ENCODE measurements around the gene SCO2. TPM values are rescaled to one million over a fixed set of nuclear protein-coding genes. Genes with fewer than 3 reads are reported as not detected.
A peak's percentile ranks its signal among the peaks of the same experiment; 100 is the strongest.

Gene SCO2
- total and polyA plus RNA-seq, 11 donors: 0.67 to 2.6 (median 1.1) TPM; not detected in 6

DNA sequence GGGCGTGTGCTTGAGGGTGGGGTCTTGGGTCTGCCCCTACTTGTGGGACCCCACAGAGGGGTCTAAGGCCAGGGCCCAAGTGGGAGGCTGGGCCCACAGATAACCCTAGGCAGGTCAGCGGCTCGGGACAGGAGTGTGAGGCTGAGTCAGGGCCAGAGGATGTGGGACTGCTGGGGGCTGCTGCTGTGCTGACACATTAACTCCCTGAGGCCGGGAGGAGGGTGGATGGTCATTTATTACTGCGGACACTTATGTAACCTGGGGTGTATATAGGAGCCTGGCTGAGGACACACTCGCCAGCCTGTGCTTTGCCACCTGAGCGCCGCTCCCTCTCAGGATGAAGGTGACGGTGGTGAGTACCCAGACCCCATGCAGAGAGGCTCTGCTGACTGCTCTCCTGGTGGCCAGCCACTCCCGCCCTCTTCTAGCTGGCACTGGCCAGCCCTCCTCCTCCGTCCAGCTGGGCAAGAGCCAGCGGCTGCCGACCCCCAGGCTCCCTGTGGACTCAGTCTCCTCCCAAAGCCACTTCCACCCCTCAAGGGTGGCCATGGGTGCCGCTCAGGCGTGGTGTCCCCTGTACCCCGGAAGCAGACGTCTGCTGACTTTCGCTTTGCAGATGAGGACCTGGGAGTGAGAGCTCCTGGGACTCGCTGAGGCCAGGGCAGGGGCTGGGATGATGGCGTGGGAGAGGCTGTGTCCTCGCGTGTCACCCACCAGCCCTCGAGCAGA, 38.7 kb downstream of the SCO2 start, which contains the start of gene MIOX:
TSS of gene MIOX (plus strand) at position 299 of the 729 bp plus-strand sequence. CDS start at position 338, 39 bp downstream.
- H3K4me1 ChIP-seq: peaks cover 0 to 14% (median 0%) of the 10 kb centered on the region in 12 donors
- DNase-seq (peak in 1 of 5 donors; percentile 51), ATAC-seq (no peak)
- 65 to 71% (median 68%) methylated on average over 16 to 23 of the region's 23 CpGs for WGBS, 4 donors
- H3K36me3 ChIP-seq: no peaks in the 10 kb centered on the region
- no peaks in the 10 kb centered on the region for H3K9me3 ChIP-seq
- peaks cover 14 to 46% (median 18%) of the 10 kb centered on the region in 9 donors for H3K27me3 ChIP-seq
- H3K4me3 ChIP-seq: no peak within 1 kb of the TSS
- intact Hi-C loops (cut with DNase I): no loop called here
- no peak within 1 kb of the TSS for H3K27ac ChIP-seq
- no peak for TF ChIP-seq POLR2A (IDR thresholded peaks at IDR 0.05)
- TF ChIP-seq, protein P1, sequence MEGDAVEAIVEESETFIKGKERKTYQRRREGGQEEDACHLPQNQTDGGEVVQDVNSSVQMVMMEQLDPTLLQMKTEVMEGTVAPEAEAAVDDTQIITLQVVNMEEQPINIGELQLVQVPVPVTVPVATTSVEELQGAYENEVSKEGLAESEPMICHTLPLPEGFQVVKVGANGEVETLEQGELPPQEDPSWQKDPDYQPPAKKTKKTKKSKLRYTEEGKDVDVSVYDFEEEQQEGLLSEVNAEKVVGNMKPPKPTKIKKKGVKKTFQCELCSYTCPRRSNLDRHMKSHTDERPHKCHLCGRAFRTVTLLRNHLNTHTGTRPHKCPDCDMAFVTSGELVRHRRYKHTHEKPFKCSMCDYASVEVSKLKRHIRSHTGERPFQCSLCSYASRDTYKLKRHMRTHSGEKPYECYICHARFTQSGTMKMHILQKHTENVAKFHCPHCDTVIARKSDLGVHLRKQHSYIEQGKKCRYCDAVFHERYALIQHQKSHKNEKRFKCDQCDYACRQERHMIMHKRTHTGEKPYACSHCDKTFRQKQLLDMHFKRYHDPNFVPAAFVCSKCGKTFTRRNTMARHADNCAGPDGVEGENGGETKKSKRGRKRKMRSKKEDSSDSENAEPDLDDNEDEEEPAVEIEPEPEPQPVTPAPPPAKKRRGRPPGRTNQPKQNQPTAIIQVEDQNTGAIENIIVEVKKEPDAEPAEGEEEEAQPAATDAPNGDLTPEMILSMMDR (IDR thresholded peaks at IDR 0.05): no peak

DNA sequence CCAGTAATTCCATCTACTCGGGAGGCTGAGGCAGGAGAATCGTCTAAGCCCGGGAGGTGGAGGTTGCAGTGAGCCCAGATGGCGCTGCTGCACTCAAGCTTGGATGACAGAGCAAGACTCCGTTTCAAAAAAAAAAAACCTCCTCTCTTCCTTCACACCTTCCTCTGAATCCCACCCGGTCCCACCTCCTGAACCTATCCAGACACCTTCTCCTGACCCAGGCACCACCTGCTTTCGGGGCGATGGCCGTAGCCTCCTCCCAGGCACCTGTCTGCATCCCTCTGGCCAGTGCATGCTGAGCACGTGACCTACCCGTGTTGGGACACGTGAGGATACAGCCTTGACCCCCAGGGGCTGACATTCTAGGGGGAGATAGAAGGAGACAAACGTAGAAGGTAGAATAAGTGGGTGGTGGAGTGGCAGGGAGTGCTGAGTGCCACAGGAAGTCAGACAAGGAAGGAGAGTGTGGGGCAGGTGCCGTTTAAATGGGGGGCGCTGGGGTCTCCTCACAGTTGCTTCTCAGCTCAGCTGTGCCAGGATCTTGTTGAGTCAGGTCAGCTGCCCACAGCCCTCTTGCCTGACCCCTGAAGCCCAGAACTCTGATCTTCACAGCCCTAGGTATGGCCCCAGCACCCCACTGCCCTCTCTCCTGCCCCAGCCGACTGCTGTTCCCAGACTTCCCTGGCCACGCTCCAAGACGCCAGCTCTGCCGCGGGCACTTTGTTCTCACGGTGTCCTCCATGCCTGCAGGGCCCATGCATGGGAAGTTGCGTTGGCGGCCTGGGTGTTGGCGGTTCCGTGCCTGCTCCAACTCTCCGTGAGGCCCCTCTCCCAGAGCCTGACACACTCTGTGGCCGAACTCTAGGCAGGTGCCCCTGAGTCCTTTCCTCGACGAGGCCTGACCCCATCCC, 39.9 kb downstream of the SCO2 start:
- H3K36me3 ChIP-seq: no peaks in the 10 kb centered on the region
- no peaks in the 10 kb centered on the region for H3K9me3 ChIP-seq
- intact Hi-C loops (cut with DNase I): no loop called here
- TF ChIP-seq, protein P1 (IDR thresholded peaks at IDR 0.05): no peak
- TF ChIP-seq POLR2A (IDR thresholded peaks at IDR 0.05): no peak
- peaks cover 0 to 17% (median 4%) of the 10 kb centered on the region in 12 donors for H3K4me1 ChIP-seq
- H3K27ac ChIP-seq: no peak overlapping the region
- ATAC-seq (peak in 2 of 4 donors; percentile 31 to 46), DNase-seq (peak in 4 of 5 donors; percentile 13 to 65 (median 49))
- no peak overlapping the region for H3K4me3 ChIP-seq
- peaks cover 24 to 59% (median 31%) of the 10 kb centered on the region in 9 donors for H3K27me3 ChIP-seq
- 57 to 65% (median 61%) methylated on average over 27 to 29 of the region's 29 CpGs for WGBS, 4 donors

DNA sequence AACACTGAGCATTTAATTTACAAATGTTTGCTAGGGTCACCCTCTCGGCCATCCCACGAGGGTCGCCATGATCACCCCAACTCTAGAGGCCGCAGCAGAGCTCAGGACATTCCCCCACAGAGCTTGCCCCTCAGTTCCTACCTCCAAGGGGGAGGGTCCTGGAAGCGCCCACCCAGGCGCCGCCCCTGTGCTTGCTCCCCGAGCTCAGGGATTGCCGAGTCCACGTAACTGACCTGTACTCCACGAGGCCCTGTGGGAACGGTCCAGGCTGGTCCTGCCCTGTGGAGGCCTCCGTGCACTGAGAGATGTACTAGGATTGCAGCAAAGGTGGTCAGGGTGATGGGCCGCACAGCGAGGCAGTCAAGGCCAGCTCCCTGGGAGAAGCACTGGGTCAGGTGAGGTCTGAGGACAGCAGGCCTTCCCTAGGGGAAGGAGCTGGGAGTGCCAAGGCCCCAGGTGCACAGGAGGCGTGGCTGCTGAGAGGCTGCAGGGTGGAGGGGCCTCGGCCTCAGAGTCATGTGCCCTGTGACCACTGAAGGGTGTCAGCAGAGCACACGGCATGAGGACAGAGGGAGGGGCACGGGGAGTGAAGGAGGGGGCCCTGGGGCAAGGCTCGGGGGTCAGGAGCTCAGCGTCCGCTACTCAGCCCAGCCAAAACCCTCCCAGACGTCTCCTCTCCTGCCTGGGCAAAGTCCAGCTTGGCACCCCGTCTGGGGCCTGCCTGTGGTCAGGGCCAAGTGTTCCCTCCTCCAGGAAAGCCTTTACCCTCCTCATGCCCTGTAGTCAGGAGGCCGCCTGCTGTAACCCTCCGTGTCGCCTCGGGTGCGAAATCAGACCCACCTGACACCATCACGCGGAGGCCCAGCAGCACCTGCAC, 41.2 kb downstream of the SCO2 start:
- Histone ChIP-seq H3K9me3 (no peaks in the 10 kb centered on the region), H3K27me3 (peaks cover 25 to 62% (median 34%) of the 10 kb centered on the region in 9 donors), H3K4me3 (no peak overlapping the region), H3K36me3 (no peaks in the 10 kb centered on the region), H3K27ac (no peak overlapping the region), H3K4me1 (peaks cover 0 to 17% (median 4%) of the 10 kb centered on the region in 12 donors)
- no peak for ATAC-seq
- WGBS, 4 donors: 84 to 92% (median 89%) methylated on average over 22 to 31 of the region's 31 CpGs
- intact Hi-C loops (cut with DNase I): no loop called here
- TF ChIP-seq, protein P1 (IDR thresholded peaks at IDR 0.05): no peak
- no peak for TF ChIP-seq POLR2A (IDR thresholded peaks at IDR 0.05)
- peak in 2 of 5 donors; percentile 20 to 28 for DNase-seq

Data from heart left ventricle (tissue), 16 donors.